A549 (cell line): ENCODE results near the gene MYH7B. TPM values are rescaled to one million over a fixed set of nuclear protein-coding genes. Genes with fewer than 3 reads are reported as not detected.

Source experiments
- ATAC-seq, 2 experiments: fragments of 200-7000 bp in 1 of 2; fragments of >200 bp in 1 of 2; cut with Nextera tagmentation in 1 of 2; cut with Tn5 transposase in 1 of 2; 3 replicates each; pipeline versions ENCODE4 v1.8.0 to v1.9.1; 2018 to 2020; ENCODE audit warnings: mild to moderate bottlenecking in 1 of 2, moderate library complexity in 1 of 2
- CTCF ChIA-PET: fragments of 300-600 bp; sonication (Branson Sonifier 250); formaldehyde crosslinking; extraction: SDS; loops from one replicate; lab custom pipeline; 2021; ENCODE audit warnings: antibody characterized with exemption, inconsistent platforms; lab: Yijun Ruan, JAX
- POLR2A ChIA-PET: fragments of 350-600 bp; formaldehyde crosslinking; extraction: SDS; loops from one replicate; lab custom pipeline; 2021; ENCODE audit warnings: antibody characterized with exemption, inconsistent platforms; lab: Yijun Ruan, JAX
- DNase-seq, 2 experiments: peaks; one replicate each; pipeline versions ENCODE4 v3.0.0 to v3.0.0-alpha.2; 2011 to 2016; ENCODE audit warnings: low read depth in 1 of 2, low spot score in 1 of 2
- FAIRE-seq: peaks from 2 replicates; lab custom pipeline; 2011; peaks lifted over from hg19 to GRCh38; lab: Jason Lieb, UNC
- H3K27ac ChIP-seq, 2 experiments: fragments of >200 bp; sonication (Bioruptor Twin); formaldehyde crosslinking; 3 replicates each; pipeline ENCODE4 v1.5.1; 2016 to 2017
- H3K4me1 ChIP-seq: fragments of >200 bp; sonication (Bioruptor Twin); formaldehyde crosslinking; 3 replicates; pipeline ENCODE4 v1.6.1; 2016
- H3K4me2 ChIP-seq: fragments of >200 bp; sonication (Bioruptor Twin); formaldehyde crosslinking; 3 replicates; pipeline ENCODE4 v1.6.1; 2016
- H3K4me3 ChIP-seq: fragments of >200 bp; sonication (Bioruptor Twin); formaldehyde crosslinking; 3 replicates; pipeline ENCODE4 v1.5.1; 2016
- H3K9me3 ChIP-seq: fragments of >200 bp; sonication (Bioruptor Twin); formaldehyde crosslinking; 3 replicates; pipeline ENCODE4 v1.6.1; 2016
- ATOH8 ChIP-seq: fragments of 250-450 bp; sonication (Bioruptor Pico); IDR thresholded peaks from 2 replicates; pipeline ENCODE4 v1.5.0; 2020; ENCODE audit warnings: low read depth, mild to moderate bottlenecking, moderate library complexity
- CBX2 ChIP-seq: fragments of 200-600 bp; sonication (generic); IDR thresholded peaks from 2 replicates; pipeline ENCODE4 v1.6.1; 2016; ENCODE audit warnings: low read depth, mild to moderate bottlenecking, borderline replicate concordance
- CBX8 ChIP-seq: fragments of 200-600 bp; sonication (generic); IDR thresholded peaks from 2 replicates; pipeline ENCODE4 v1.6.1; 2016
- CTCF ChIP-seq: fragments of >200 bp; sonication (Bioruptor Twin); formaldehyde crosslinking; IDR thresholded peaks from 3 replicates; pipeline ENCODE4 v1.5.1; 2016
- EHF ChIP-seq: fragments of 250-450 bp; sonication (Bioruptor Pico); IDR thresholded peaks from 2 replicates; pipeline ENCODE4 v1.5.0; 2020; ENCODE audit warnings: mild to moderate bottlenecking
- EHMT2 ChIP-seq: fragments of 200-600 bp; sonication (generic); IDR thresholded peaks from 2 replicates; pipeline ENCODE4 v1.6.1; 2016; ENCODE audit warnings: antibody characterized with exemption, low read depth, mild to moderate bottlenecking, moderate library complexity
- ESRRA ChIP-seq: fragments of 150-350 bp; IDR thresholded peaks from 2 replicates; pipeline ENCODE4 v1.6.1; 2014; ENCODE audit warnings: mild to moderate bottlenecking, low read length, borderline replicate concordance
- GATA3 ChIP-seq: IDR thresholded peaks from 2 replicates; pipeline ENCODE4 v1.6.1; 2012; ENCODE audit warnings: borderline replicate concordance
- HES2 ChIP-seq: fragments of >200 bp; sonication (Bioruptor Twin); formaldehyde crosslinking; IDR thresholded peaks from 2 replicates; pipeline ENCODE4 v1.6.1; 2016
- HEYL ChIP-seq: fragments of 250-450 bp; sonication (Bioruptor Pico); IDR thresholded peaks from 2 replicates; pipeline ENCODE4 v1.8.0; 2021; ENCODE audit warnings: mild to moderate bottlenecking, moderate library complexity
- HOXA7 ChIP-seq: fragments of 250-450 bp; sonication (Bioruptor Pico); IDR thresholded peaks from 2 replicates; pipeline ENCODE4 v1.5.0; 2020; ENCODE audit warnings: mild to moderate bottlenecking, moderate library complexity
- HOXB13 ChIP-seq: fragments of 250-450 bp; sonication (Bioruptor Pico); IDR thresholded peaks from 2 replicates; pipeline ENCODE4 v1.5.0; 2020; ENCODE audit warnings: low read depth, mild to moderate bottlenecking, moderate library complexity
- HOXB5 ChIP-seq: fragments of 250-450 bp; sonication (Bioruptor Pico); IDR thresholded peaks from 2 replicates; pipeline ENCODE4 v1.5.0; 2020; ENCODE audit warnings: mild to moderate bottlenecking, moderate library complexity
- MAFK ChIP-seq: fragments of 450-650 bp; IDR thresholded peaks from 2 replicates; pipeline ENCODE4 v1.6.1; 2014; ENCODE audit not compliant: partially characterized antibody
- MAX ChIP-seq: IDR thresholded peaks from 2 replicates; pipeline ENCODE4 v1.6.1; 2012
- MYC ChIP-seq: IDR thresholded peaks from 2 replicates; pipeline ENCODE4 v1.6.1; 2012; ENCODE audit warnings: mild to moderate bottlenecking, inconsistent platforms, low read length, improper control_type of control experiment, borderline replicate concordance
- NFE2L2 ChIP-seq: fragments of 150-350 bp; conservative IDR thresholded peaks from 2 replicates; pipeline ENCODE4 v1.6.1; 2014; ENCODE audit warnings: low read length
- NPAS2 ChIP-seq: fragments of 250-450 bp; sonication (Bioruptor Pico); IDR thresholded peaks from 2 replicates; pipeline ENCODE4 v1.8.0; 2022; ENCODE audit warnings: mild to moderate bottlenecking, moderate library complexity, borderline replicate concordance
- RARB ChIP-seq: fragments of 250-450 bp; sonication (Bioruptor Pico); IDR thresholded peaks from 2 replicates; pipeline ENCODE4 v1.8.0; 2021; ENCODE audit warnings: mild to moderate bottlenecking, moderate library complexity
- REST ChIP-seq: fragments of 200-600 bp; sonication (generic); IDR thresholded peaks from 2 replicates; pipeline ENCODE4 v1.6.1; 2016; ENCODE audit warnings: antibody characterized with exemption, mild to moderate bottlenecking, moderate library complexity
- SREBF2 ChIP-seq: fragments of 450-650 bp; IDR thresholded peaks from 2 replicates; pipeline ENCODE4 v1.6.1; 2014; ENCODE audit warnings: mild to moderate bottlenecking, moderate library complexity
- ZC3H11A ChIP-seq: fragments of 450-650 bp; IDR thresholded peaks from 2 replicates; pipeline ENCODE4 v1.6.1; 2014; ENCODE audit warnings: antibody characterized with exemption, mild to moderate bottlenecking
- ZFP36 ChIP-seq: fragments of 450-650 bp; IDR thresholded peaks from 2 replicates; pipeline ENCODE4 v1.6.1; 2014; ENCODE audit warnings: borderline replicate concordance; ENCODE audit not compliant: partially characterized antibody
- WGBS: methylation state at CpG from one replicate; pipeline ENCODE4 v1.1.6; 2017; ENCODE audit errors: missing lambda C conversion rate; 5-methylcytosine and 5-hydroxymethylcytosine counted together
- polyA plus RNA-seq, 4 experiments: library from polyadenylated mRNA; depleted of rRNA in 3 of 4; stranded (reverse); fragments of >200 nt; fragmentation: RNase III in 1 of 4; extraction: RNeasy Plus Mini Kit Qiagen cat#74134 plus additional on column Dnase treatment in 1 of 4; gene quantifications; 2 replicates in 3 of 4; 3 replicates in 1 of 4; pipeline ENCODE4 v1.2.3, GENCODE V29; 2011 to 2017

The MYH7B gene
- polyA plus RNA-seq, 2 of the 4 experiments (the other 2 are of a cell fraction): 0.03 to 0.23 TPM

- DNase-seq (no peak), ATAC-seq (no peak), FAIRE-seq (no peak)
- ChIA-PET POLR2A (interaction anchor here (0.7 to 2.1 kb wide), 5 partner anchors 10 to 440 kb away, joined by 3 to 20 read pairs (median 3); partner anchors contain the start of genes ACSS2 and DYNLRB1), CTCF (interaction anchor here (0.6 to 13.1 kb wide), 22 partner anchors 8 to 764 kb away, joined by 3 to 207 read pairs (median 4); partner anchors contain the start of genes ACSS2 and GGT7)
- TF ChIP-seq MAFK (no peak), MAX (no peak), CBX2 (no peak), RARB (CRISPR knock-in tag) (no peak), HOXB5 (CRISPR knock-in tag) (no peak), NPAS2 (CRISPR knock-in tag) (no peak), GATA3 (no peak), ZC3H11A (no peak), CBX8 (no peak), NFE2L2 (no peak), EHMT2 (no peak), HES2 (no peak), SREBF2 (no peak), HEYL (CRISPR knock-in tag) (no peak), REST (no peak), EHF (CRISPR knock-in tag) (no peak)
- peak overlapping the region; percentile 98 for H3K4me2 ChIP-seq
- H3K27ac ChIP-seq: peak overlapping the region; percentile 82 to 94
- peak overlapping the region; percentile 59 for H3K4me3 ChIP-seq
- H3K9me3 ChIP-seq: no peaks in the 10 kb centered on the region
- peaks cover 11% of the 10 kb centered on the region for H3K4me1 ChIP-seq
- 22% methylated on average over 6 of the region's 6 CpGs for WGBS
Observed at GRCh38 chr20:34956041-34956458, 382 bp downstream of the MYH7B start.

- FAIRE-seq: no peak
- no peak for TF ChIP-seq ATOH8 (CRISPR knock-in tag)
- TF ChIP-seq CTCF: no peak
- TF ChIP-seq ESRRA: no peak
- no peak for TF ChIP-seq MYC
- no peak for TF ChIP-seq ZFP36
- TF ChIP-seq NPAS2 (CRISPR knock-in tag): no peak
- no peak for TF ChIP-seq HOXA7 (CRISPR knock-in tag)
- no peak for TF ChIP-seq HOXB13 (CRISPR knock-in tag)
- Histone ChIP-seq H3K9me3 (no peaks in the 10 kb centered on the region), H3K4me3 (no peak overlapping the region), H3K4me2 (no peak overlapping the region), H3K27ac (no peak overlapping the region), H3K4me1 (peaks cover 11% of the 10 kb centered on the region)
- ChIA-PET CTCF (interaction anchor here (0.8 to 13.1 kb wide), 10 partner anchors 9 to 124 kb away, joined by 3 to 207 read pairs (median 6); partner anchors contain the start of genes ACSS2 and GGT7), POLR2A (interaction anchor here (1.2 to 2.1 kb wide), 3 partner anchors 81 to 441 kb away, joined by 3 to 20 read pairs (median 6); partner anchors contain the start of gene DYNLRB1)
- no peak for DNase-seq
- WGBS: 88% methylated on average over 21 of the region's 21 CpGs
- ATAC-seq: no peak
Observed at GRCh38 chr20:34956751-34957472, 1.2 kb downstream of the MYH7B start.
